ENCODE data around the gene SLC35A2.
"Not testable (repeated sequence)": the region's sequence is repeated elsewhere in the genome, so short reads cannot be mapped to it uniquely, and the experiment has no call there.

SLC35A2 gene

DNA sequence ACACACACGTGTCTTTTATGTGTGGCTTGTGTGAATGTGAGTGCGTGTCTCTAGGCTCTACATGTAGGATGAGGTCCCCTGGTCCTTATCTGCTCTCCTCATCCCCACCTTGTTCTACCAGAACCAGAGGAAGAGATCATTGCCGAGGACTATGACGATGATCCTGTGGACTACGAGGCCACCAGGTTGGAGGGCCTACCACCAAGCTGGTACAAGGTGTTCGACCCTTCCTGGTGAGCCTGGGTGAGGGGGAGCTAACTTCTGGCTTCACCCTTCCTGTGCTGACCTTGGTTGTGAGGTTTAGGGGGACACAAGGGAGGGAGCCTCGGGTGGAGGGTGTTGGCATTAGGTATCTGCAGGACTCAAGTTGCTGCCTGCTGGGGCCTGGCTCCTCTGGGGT lies 10.4 kb downstream of the SLC35A2 start:
- DNase-seq = no peak

DNA sequence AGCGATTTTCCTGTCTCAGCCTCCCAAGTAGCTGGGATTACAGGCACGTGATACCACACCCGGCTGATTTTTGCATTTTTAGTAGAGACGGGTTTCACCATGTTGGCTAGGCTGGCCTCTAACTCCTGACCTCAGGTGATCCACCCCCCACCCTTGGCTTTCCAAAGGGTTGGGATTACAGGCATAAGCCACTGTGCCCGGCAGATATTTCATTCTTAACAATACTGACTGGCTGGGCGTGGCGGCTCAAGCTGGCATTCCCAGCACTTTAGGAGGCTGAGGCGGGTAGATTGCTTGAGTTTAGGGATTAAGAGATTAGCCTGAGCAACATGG lies 12.4 kb downstream of the SLC35A2 start:
- no peak for DNase-seq

DNA sequence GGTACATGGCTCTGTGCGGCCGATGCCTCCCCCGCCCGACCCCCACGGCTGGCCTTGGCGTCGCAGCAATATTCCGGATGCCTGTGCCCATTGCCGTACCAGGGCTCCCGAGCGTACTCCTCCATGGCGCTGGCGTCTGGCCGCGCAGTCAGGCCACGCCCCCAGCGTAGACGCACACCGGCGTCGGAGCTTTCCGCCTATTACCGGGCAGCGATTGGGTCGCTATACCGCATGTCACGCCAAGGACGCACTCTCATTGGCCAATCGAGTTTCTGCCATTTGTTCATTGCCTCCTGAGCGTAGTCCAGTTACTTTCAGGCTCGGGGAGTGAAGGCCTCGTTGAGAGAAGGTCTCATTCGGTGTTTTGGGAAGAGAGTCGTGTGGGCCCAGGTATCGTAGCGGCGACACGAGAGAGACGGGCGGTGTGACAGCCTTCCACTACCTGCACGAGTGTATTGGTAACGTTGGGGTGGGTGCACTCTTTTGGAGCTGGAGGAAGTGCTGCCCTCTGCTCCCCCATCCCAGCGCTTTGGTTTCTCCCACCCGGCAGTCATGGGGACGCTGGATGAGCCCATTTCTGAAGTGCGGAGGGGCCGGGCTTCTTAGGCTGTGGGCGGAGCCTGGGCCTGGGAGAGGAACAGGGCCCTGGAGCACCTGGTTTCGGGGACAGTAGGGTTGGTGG lies 13.7 kb downstream of the SLC35A2 start, which contains the start of the genes PQBP1 and TIMM17B:
PQBP1 (plus strand) TSS at position 306 of the 682 bp plus-strand sequence. CDS start 580 bp downstream, outside the sequence.
TIMM17B (minus strand) TSS at position 144 of the 682 bp plus-strand sequence; CDS start at position 125, 19 bp downstream.
- peak; percentile 96 for DNase-seq

DNA sequence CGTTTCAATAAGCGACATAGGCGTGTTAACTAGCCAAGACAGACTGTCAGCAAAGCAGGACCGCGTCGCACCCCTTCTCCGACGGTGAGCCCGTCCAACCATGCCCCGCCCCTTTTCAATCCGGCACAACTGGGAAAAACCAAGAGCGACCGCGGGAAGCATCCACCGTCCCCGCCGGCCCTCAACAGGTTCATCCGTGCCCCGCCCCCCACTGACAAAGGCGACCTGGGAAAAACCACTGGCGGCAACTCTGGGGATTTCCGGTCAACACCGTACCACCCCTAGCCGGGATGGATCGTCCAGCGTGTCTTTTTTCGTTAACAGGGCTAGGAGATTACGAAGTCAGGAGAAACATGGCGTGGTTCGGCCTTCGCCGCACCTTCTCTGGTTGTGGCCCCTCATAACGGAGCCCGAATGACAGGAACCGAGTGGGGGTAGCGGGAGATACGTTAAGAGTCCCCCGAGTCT lies 14.3 kb downstream of the SLC35A2 start:
- DNase-seq = peak; percentile 89

DNA sequence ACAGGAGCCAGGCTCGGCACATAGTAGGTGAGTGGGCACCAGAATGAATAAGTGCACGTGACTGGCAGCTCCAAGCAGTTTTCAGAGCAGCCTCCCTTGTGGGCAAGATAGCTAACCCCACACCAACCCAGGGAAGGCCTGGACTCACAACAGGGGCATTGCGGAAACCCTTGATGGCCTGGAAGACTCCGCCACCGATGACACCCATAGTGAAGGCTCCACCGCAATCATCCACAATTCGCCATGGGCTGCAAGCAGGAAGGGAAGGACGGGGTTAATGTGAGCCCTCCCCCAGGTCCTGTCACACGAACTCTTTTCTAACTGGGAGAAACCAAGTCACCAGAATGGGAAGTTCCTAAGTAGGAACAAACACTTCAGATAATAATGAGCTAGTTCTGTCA lies 14.8 kb downstream of the SLC35A2 start:
- no peak for DNase-seq

- no peak for DNase-seq
Observed at GRCh38 chrX:48894891-48895290, 16.6 kb downstream of the SLC35A2 start.

- no peak for DNase-seq
Observed at GRCh38 chrX:48893556-48894348, 17.7 kb downstream of the SLC35A2 start.

DNA sequence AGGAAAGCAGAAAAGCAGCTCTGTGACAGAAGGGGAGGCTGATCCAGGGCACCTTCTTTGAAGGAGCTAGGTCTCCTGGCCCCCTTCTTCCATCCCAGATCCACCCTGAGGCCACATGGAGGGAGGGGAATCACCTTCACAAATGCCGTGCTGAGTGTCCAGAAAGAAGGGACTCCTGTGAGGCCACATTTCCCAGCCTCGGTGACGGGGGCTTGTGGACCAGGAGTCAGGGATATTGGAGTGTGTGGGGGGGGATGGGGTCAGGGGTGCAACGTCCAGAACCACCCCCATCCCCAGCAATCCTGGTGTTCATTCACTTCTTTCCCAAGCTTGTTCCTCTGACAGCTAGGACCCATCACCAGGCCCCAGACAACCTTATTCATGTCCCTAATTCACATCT lies 18.6 kb downstream of the SLC35A2 start:
- no peak for DNase-seq

GRCh38 chrX:48891402-48892288 lies 19.8 kb downstream of the SLC35A2 start:
- DNase-seq = peak; percentile 90

DNA sequence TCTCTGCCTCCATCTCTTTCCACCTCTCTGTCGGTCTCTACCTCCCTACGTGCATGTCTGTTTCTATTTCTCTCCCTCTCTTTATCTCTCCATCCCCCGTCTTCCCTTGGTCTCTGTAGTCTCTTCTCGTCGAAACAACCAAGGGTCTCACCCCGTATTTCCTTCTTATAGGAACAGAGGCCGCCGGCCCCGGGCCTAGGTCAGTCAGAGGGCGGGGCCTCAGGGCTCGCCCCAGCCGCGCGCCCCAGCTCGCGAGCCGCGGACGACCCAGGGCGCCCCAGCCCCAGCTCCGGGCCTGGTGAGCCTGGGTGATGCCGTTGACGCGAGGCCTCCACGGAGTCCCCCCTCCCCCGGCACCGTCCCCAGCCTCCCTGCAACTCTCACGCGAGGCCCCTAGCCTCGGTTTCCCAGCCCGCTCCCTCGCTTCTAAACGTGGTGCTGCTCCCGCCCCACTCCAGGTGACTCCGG lies 20.5 kb downstream of the SLC35A2 start:
- DNase-seq = peak; percentile 13

GRCh38 chrX:48890296-48890925 lies 21.0 kb downstream of the SLC35A2 start:
- no peak for DNase-seq

GRCh38 chrX:48886586-48886985 lies 24.9 kb downstream of the SLC35A2 start:
- DNase-seq = not testable (repeated sequence)

DNA sequence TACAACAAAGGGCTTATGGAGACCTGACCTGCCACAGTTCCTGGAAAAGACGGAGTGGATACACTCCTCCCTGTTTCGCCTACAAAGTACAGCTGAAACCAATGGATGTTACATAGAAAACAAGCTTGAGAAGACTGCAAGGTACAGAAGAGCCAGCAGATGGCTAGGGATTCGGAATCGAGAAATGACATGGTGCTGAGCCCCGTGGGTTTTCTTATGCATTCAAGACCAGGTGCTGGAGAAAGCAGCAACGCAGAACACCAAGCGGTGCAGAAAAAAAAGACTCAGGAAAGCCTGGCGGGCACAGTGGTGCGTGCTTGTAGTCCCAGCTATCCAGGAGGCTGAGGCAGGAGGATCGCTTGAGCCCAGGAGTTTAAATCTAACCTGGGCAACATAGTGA lies 27.7 kb downstream of the SLC35A2 start:
- no peak for DNase-seq

DNA sequence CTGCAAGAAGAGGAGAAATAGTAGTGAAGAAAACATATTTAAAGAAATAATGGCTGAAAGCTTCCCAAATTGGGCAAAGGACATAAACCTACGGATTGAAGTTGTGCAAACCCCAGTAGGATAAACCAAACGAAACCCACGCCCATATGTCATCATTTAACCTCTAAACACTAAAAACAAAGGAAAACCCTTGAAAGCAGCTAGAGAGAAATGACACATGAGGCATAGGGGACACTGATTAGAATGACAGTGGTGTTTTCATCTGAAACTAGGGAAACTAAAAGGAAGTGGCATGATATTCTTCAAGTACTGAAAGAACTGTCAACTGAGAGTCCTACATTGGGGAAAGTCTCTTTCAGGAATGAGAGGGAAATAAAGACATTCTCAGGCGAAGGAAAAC lies 34.5 kb downstream of the SLC35A2 start:
- not testable (repeated sequence) for DNase-seq

DNA sequence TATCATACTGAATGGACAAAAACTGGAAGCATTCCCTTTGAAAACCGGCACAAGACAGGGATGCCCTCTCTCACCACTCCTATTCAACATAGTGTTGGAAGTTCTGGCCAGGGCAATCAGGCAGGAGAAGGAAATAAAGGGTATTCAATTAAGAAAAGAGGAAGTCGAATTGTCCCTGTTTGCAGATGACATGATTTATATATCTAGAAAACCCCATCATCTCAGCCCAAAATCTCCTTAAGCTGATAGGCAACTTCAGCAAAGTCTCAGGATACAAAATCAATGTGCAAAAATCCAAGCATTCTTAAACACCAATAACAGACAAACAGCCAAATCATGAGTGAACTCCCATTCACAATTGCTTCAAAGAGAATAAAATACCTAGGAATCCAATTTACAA lies 39.4 kb downstream of the SLC35A2 start:
- DNase-seq = not testable (repeated sequence)

- no peak for DNase-seq
Observed at GRCh38 chrX:48864210-48864609, 47.2 kb downstream of the SLC35A2 start.

DNA sequence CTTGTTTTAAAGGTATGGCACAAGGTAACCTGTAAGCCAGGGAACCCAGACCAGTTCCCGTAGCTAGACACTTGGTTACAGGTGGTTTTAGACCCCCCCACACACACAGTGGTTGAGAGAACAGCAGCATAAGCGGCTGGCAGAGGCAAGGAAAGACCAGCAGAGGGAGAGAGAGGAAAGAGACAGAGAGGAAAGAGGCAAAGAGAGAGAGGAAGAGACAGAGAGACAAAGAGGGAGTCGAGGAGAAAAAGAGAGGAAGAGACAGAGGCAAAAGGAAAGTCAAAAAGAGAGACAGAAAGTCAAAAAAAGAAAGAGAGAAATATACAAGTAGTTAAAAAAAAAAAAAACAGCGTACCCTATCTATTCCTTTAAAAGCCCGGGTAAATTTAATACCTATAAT lies 56.5 kb downstream of the SLC35A2 start:
- DNase-seq = peak; percentile 40

GRCh38 chrX:48854121-48854804 lies 57.2 kb downstream of the SLC35A2 start:
- not testable (repeated sequence) for DNase-seq

GRCh38 chrX:48853494-48853893 lies 58.0 kb downstream of the SLC35A2 start:
- DNase-seq = not testable (repeated sequence)
